Activated T-cell treated with anti-CD3 and anti-CD28 coated beads for 48 hours (primary cell): ENCODE results near the gene MSX2.

Source experiments
- DNase-seq: peaks from one replicate; pipeline ENCODE4 v3.0.0-alpha.2; 2020; ENCODE audit warnings: low read depth

Gene MSX2

DNA sequence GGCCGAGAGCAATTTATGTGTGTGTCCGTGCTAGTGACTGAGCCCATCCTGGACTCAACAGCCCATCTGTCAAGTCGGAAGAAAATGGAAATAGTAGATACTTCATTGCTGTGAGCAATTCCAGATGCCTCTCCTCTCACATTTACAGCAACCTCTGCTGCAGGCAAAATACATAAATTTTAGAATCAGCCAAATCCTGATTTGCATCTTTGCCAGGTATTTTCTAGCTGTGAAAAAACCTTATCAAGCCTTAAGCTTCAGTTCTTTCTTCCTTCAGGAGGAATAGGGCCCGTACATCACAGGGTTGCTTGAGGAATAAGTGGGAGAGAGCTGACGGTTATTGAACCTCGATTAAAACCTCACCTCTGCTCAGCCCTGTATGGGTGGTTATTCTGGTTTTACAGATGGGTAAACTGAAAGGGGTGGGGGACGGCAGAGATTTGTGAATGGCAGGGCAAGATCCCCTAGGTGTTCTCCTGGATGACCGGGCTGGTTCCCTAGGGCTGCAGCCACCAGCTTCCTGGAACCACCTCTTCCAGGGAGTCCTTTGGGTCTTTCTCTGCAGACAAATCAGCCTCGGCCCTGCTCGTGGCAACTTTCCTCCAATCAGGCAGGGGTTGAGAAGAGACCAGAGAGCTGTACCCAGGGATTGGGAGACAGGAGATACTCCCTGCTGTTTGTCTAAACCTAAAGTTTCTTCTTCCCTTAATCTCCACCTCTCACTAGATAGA lies 5.3 kb upstream of the MSX2 start:
- no peak for DNase-seq

DNA sequence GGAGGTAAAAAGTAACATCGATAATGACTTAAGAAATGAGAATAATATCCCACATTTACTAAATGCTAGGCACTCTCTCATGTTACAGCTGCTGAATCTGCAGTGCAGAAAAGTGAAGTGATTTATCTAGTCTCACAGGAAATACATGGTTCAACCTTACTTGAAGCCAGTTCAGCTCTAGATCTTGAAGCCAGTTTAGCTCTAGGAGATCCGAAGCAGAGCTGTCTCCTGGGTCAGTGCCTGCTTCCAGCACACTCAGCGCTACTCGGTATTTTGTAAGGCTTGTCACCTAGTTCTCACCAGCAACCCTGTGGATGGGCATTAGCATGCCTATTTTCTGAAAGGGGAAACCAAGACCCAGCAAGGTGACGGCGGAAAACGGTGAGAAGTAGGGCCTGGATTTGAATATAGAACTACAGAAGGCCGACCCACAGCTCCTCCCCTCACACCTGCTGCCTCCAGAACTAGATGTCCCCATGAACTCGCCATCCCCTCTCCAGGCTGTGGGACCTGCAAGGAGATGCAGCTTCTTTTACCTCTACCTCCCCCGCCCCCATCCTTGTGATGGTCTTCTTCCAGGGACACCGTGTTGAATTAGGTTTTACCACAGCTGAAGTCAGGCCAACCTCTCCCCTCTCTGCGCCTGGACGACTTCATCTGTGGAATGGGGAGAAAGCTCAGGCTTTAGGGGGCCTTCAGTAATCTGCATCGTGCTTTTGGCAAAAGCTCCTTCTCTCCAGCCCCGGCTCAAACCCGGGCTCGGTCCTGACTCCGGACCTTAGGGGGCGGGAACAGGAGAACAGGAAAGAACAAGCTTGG lies 4.4 kb upstream of the MSX2 start:
- DNase-seq = no peak

DNA sequence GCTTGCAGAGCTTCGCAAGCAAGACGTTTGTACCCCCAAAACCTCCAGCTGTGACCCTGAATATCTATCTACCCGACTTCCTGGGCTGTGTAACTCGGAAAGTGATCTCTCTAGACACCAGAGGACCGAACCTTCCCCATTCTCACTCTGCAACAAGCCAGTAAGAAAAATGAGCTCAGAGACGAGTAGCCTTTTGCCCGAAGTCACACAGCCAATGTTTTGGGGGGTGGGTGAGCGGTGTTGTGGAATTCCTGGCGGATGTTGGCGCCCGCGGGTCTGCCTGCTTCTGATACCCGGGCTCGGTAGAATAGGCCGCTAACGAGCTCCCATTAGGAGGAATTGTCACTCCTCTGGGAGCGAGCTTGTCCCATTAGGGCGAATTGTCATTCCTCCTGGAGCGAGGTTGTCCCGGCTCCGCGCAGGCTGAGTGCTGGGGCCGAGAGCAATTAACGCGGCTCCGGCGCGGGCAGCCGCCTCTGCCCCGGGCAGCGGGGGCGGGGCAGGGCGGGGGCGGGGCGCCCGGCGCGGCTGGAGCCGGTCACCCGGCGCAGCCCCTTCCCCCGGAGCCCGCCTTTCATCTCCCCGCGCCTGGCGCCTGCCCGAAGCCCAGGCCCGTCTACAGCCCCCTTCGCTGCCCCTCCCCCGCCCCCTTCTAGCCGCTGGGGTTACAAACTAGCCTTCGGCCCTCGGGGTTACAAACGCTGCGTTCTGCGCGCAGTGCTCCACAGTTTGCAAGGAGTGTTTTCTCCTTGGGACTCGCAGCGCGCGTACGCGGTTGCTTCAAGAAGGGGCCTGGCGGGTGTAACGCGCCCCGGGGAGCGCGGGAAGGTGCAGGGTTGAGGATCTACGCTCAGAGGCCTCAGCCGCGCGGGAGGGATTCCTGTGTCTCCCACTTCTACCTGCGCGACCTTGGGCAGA lies 3.5 kb upstream of the MSX2 start:
- no peak for DNase-seq

DNA sequence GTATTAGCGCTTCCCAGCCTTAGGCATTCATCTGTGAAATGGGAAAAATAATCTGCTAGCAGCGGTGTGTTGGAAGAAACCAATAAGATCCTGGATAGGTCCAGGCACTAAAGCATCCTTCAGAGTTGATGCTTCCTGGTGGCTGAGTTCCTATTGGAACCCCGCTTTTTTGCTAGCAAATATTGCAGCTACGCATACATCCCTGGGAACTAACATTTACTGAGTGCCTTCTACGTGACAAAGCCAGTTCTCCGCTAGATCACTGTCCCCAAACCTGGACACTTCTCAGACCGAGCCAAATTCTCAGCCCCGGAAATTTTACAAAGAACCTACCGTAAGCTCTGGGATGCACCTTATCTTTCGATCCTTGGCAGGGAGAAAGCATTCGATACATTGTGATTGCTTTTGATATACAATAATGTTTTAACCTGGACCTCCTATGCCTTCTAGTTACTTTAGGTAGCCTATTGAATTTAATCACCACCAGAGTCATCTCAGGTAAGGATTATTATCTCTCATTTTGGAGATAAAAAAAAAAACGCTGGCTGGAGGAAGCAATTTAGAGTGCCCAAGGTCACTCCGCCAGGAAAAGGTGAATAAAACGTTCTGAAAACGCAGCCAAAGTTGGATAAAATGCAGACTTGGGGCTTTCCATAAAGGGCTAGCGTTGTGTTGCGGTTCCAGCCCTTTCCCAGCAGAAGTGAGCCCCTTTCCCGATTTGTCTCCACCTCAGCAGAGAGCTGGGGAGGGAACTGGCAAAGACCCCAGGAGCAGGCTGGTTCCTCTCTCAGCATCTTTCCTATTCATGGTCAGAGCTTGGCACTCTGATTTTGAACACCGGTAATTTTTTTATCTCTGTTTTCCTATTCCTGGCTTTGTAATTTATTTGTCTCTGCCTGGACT lies 2.6 kb upstream of the MSX2 start:
- no peak for DNase-seq

DNA sequence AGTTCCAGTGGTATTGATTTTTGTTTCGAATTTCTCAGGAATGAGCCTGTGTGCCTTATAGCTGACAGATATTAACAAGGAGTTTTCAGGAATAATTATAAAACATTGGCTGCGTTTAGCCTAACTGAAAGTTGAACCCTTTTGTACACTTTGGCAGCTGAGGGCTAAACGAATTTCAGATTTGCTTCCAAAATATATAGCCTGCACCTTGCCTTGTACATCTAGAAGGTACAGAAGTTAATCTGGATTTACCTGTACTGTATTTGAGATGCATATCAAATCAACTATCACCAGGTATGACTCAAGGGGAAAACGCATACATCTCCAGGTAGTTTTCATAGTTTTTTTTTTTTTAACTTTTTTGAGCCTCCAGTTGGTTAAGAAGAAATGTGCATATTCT lies 1.9 kb upstream of the MSX2 start:
- no peak for DNase-seq

DNA sequence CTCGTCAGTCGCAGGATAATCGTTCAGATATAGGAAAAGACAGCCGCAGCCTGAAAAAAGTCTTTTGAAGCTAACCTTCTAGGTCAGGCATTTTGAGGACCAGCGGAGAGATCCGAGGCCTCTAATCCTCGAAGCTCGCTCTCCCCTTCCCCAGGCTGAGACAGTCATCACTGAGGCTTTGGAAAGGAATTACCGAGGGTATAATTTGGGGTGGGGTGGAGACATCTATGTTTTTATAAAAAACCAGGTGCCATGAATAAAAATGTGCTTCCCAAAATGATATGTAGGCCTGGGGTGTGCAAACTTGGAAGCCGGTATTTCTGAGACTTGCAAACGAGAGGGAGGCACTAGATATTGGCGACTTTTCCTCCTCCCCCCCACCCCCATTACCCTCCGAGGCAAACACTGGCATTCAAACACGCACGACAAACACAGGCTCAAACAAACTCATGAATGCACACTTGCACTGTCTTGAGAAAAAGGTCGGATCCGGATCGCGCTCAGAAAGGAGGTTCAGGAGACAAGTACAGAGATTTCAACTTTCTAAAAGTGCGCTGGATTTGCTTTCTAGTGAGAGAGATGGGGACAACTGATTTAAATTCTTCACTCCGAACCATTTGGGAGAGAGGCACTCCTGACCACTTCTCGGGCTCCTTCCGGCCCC lies 935 bp upstream of the MSX2 start:
- no peak for DNase-seq

DNA sequence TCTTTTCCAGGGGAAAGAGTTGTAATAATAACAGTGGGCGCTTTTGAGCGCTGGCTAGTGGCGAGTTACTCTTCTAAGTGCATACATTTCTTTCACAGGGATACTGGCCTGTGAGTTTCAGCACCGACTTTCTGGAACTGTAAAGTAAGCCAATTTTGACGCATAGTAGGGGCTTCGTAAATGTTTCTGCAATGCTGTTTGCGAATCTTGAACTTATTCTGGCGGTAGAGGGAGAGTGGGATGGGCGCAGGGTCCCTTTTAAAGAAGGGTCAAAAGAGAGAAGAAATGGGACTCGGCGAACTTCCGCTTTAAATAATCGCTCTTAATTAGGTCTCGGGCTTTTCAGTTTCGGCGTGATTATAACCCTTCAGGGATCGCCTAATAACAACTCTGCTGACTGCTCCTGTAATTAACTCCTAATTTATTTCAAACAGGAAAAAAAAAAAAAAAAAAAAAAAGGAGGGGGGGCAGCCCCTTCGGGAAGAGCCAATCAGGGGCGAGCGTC lies 351 bp upstream of the MSX2 start:
- no peak for DNase-seq

DNA sequence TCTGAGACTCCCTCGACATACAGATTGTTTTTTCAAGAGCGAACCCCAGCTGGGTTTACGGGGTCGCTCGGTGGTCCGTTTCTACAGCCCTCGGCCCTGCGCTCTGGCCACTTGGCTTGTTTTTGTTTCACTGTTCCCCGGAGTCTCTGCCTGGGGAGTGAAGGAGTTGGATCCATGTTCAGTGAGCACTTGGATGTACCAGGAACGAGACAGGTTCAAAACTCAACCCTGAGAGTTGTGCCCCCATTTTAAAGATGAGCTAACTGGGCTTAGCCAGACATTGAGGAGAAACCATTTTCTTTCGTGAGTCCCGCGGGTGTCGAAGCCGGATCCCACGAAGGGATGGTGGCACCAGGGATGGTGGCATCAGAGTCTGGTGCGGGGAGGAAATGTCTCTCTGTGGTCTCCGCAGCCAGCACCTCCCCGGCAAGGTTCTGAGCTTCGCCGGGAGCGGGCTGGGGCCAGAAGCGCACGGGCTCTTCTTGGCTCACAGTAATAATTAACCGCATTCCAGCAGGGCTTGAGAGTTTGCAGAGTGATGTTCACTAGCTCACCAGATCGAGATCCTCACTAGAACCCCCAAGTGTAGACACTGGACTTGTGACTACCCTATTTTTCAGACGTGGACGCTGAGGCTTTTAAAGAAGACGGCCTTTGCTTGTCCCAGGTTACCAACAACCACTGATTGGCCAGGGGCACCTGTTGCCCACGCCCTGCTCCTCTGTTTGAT lies 1.0 kb downstream of the MSX2 start:
- no peak for DNase-seq

DNA sequence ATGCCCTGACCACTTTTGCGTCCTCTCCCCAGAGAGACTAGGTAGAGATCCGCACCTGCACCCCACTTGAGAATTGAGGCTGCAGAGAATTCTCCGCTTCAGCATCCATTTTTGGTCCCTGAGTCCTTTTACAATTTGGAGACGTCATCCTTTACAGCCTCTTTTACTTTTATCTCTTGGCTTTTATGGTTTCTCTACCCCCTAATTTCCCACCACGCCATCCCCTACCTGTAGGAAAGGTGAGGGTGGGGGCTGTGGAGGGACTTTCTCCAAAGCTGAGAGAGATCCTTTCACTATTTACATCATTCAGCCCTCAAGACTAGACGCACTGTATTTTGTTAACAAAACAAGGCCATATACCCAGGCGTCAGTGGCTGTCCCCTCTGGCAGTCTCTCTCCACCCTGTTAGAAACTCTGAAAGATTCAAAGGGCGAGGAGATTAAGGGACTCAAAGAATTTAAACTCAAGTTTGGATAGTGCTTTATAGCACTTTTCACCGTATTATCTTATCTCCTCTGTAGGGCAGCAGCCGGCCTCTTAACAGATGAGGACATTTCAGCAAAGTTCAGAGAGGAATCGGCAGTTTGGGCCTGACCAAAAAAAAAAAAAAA lies 1.7 kb downstream of the MSX2 start:
- DNase-seq = no peak

DNA sequence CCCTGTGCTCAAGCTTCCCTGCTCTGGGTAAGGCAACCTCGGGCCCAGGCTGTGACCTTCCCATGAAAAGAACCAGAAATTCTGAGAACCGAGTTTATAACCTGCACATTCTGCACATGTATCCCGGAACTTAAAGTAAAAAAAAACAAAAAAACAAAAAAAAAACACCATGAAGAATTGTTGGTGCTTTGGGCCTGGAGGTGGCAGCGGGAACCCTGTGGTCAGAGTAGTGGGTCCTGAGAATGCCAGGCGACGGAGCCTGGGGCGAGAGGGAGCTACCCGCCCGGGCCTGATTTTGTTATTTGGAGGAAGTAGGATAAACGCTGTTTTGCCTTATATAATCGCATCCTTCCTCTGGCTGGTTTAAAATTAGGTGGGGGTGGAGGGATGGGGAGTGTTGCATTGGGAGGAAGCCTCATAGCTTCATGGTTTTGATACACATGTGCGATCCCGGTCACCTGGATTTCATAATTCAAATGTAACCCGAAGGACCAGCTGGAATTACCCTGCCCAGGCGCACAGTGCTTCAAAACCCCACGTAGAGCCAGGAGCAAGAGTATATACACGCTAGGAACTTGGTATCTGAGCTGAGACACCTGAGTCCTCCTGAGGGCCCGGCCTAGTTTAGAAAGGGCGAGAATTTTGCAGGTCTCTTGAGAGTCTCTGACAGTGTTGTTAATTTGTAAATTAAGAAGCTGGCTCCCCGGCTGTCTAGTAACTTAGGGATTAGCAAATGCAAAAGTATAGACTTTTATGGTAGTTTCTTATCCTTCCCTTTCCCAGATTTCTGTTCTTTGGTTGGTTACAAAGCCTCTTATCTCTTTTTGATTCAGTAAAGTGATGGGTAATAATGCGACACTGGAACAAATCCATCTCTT lies 2.8 kb downstream of the MSX2 start:
- no peak for DNase-seq

DNA sequence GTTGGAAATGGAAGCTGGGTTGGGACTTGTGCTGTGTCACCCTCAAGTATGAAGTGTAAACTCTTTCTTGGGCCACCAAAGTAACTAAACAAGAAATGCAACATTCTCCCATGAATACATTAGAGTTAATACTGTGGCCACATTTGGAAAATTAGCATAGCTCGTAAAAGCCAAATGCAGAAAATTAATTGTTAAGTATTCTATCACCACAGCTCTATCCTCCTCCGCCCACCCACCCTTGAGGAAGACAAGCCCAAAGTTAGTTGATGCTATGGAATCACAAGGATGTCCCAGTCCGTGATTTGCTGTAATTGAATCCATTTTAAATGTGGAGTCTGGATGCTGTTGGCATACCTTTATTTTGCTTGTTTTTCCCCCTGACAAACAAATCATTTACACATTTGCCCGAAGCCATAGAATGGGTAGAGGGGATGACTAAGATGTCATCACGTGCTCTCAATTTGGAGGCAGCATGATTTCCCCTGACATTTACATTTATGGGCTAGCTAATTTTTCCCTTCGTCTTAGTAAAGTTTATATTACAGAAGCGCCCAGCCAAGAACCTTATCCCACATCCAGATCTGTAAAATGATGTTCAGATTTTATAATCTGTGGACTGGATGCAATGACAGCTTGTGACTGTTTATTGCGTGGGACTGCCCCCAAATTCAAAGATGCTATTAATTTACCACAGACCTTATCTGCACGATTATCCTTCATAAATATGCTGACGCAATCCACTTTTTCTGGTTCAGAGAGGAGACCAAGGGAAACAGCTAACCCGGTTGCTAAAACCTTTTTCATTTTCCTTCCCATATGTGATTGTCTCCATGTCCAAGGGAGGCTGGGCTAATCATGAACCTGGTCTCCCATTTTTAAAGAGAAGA lies 3.7 kb downstream of the MSX2 start:
- no peak for DNase-seq

DNA sequence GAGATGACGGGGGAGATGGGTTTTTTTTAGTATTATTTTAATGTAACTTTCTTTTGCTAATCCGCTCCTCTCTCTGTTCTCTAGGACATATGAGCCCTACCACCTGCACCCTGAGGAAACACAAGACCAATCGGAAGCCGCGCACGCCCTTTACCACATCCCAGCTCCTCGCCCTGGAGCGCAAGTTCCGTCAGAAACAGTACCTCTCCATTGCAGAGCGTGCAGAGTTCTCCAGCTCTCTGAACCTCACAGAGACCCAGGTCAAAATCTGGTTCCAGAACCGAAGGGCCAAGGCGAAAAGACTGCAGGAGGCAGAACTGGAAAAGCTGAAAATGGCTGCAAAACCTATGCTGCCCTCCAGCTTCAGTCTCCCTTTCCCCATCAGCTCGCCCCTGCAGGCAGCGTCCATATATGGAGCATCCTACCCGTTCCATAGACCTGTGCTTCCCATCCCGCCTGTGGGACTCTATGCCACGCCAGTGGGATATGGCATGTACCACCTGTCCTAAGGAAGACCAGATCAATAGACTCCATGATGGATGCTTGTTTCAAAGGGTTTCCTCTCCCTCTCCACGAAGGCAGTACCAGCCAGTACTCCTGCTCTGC lies 4.8 kb downstream of the MSX2 start:
- DNase-seq = no peak

DNA sequence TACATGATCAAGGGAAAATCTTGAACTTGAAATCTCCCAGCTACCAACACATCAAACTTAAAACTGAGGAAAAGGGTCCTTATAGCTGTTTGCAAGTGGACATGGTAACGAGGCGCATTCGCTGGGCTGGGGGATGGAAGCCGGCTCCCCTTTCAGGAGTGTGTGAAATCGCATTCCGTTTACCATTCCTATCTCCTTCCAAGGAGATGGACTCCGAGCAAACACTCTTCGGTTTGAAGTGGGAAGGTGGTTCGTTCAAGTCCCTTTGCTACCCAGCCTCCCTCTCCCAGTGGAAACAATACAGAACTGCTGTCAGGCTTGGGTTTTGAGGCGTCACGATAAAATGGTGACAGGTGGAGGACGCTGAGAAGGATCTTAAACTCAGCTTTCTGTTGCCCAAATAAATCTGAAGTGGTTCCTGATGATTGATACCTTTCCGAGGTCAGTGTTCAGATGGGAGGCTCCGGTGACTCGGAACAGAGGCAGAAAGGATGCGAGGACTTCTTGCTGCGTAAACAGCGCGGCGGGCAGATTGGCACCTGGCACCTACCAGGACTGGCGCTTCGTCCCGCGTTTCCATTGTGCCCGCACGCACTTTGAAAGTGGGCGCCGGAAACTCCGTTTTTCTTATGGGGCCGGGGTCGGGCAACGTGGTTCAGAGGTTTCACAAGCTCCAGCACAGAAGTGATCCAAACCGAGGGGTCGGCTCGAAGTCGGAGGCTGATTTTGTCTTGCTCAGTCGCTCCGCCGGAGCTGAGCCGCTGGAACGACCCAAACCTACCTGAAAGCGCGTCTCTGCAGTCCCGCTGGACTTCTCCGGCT lies 7.0 kb downstream of the MSX2 start:
- no peak for DNase-seq

DNA sequence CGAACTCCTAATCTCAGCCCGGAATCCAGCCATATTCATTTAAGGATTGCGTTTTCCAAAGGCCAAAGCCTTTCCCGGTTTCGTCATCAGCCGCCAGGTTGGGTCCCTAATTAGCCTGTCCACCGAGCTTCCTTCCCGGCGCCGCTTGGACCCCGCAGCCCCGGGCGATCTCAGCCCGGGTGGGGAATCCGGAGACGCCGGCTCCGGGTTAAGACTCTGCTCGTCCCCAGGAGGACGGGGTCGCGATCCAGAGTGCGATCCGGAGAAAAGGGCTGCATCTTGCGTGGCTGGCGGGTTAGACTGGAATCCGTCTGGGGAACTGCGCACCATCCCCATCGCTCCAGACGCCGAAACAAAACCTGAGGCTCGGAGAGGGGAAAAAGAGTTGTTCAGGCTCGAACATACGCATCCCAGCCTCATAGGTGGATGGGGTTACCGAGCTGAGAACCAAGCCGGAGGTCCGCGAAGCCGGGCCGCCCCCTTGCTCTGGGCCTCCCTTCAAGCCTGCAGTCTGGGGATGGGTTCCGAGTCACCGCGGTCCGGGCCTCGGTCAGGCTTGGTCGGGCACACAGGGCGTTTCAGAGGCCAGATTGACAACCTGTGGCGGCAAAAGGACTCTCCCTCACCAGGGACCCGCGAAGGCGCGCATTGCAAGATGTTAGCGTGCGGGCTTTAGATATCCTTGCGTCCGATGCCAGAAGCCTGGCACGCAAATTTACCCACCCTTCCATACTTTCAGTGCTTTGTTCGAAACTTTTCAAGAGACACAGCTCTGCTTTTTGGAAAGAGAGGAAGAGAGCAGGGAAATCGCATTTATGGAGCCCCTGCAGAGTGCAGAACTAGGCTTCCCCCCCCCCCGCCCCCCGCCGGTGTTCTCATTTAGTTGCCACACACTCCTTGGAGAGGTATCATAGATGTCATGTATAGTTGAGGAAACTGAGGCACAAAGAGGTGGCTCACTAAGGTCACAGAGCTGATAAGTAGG lies 7.9 kb downstream of the MSX2 start:
- DNase-seq = no peak

DNA sequence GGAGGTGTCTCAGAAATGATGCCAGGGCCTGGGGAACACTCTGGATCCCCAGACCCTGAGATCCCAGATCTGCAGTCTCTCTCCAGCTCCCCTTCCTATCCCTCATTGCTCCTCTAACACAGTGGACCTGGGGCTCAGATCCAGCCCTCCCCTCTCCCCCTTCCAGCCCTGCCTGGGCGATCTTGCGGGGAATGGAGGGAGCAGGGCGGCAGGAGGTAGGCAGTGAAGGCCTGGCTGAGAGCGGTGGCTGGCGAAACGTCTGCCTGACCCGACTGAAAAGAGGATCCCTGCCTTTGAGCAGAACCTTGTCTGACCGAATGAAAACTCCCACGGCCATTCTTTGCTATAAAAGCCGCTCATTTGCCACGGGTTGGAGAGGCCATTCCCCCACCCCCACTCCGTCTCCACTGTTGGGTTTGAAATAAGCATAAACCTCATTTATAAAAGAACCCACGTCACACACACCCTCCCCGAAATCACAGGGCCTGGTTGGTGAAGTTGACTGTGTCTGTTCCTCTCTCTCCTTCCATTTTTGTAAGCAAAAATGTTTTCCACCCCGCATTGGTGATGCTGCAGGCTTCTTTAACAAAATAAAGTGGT lies 8.8 kb downstream of the MSX2 start:
- DNase-seq = no peak
